Endothelial cell (in vitro differentiated cells): Measurements from ENCODE around the gene MPO. TPM values are rescaled to one million over a fixed set of nuclear protein-coding genes. Genes with fewer than 3 reads are reported as not detected.

Source experiments
- DNase-seq: peaks from one replicate; pipeline ENCODE4 v3.0.0; 2021; ENCODE audit warnings: low spot score
- H3K27ac Mint-ChIP-seq: one replicate; pipeline ENCODE4 v1.8.0; 2021; ENCODE audit warnings: mixed read lengths, inconsistent platforms; ENCODE audit not compliant: unreplicated experiment
- H3K27me3 Mint-ChIP-seq: one replicate; pipeline ENCODE4 v1.8.0; 2021; ENCODE audit warnings: mild to moderate bottlenecking, moderate library complexity, mixed read lengths, inconsistent platforms; ENCODE audit not compliant: unreplicated experiment
- H3K36me3 Mint-ChIP-seq: one replicate; pipeline ENCODE4 v1.8.0; 2021; ENCODE audit warnings: mild to moderate bottlenecking, low read depth, mixed read lengths, inconsistent platforms; ENCODE audit not compliant: unreplicated experiment
- H3K4me1 Mint-ChIP-seq: one replicate; pipeline ENCODE4 v1.8.0; 2021; ENCODE audit warnings: mild to moderate bottlenecking, mixed read lengths, inconsistent platforms; ENCODE audit not compliant: unreplicated experiment
- H3K4me3 Mint-ChIP-seq: one replicate; pipeline ENCODE4 v1.8.0; 2021; ENCODE audit warnings: mild to moderate bottlenecking, mixed read lengths, inconsistent platforms; ENCODE audit not compliant: unreplicated experiment
- H3K9me3 Mint-ChIP-seq: one replicate; pipeline ENCODE4 v1.8.0; 2021; ENCODE audit warnings: mixed read lengths, inconsistent platforms; ENCODE audit not compliant: unreplicated experiment
- total RNA-seq: library from RNA; stranded (reverse); fragmentation: NEBNext Ultra II Directional; extraction: Animal tissue kit (Norgen Biotek cat#: 25700); gene quantifications from one replicate; pipeline ENCODE4 v1.2.1, GENCODE V29; 2021; ENCODE audit not compliant: unreplicated experiment
- TF ChIP-seq, protein P1 (sequence below): fragments of 200-600 bp; sonication (generic); IDR thresholded peaks from one replicate; pipeline ENCODE4 v1.5.0; 2021; ENCODE audit warnings: antibody characterized with exemption; ENCODE audit not compliant: unreplicated experiment

MPO gene
- total RNA-seq, 1 donor from 2014 or later: not detected

DNA sequence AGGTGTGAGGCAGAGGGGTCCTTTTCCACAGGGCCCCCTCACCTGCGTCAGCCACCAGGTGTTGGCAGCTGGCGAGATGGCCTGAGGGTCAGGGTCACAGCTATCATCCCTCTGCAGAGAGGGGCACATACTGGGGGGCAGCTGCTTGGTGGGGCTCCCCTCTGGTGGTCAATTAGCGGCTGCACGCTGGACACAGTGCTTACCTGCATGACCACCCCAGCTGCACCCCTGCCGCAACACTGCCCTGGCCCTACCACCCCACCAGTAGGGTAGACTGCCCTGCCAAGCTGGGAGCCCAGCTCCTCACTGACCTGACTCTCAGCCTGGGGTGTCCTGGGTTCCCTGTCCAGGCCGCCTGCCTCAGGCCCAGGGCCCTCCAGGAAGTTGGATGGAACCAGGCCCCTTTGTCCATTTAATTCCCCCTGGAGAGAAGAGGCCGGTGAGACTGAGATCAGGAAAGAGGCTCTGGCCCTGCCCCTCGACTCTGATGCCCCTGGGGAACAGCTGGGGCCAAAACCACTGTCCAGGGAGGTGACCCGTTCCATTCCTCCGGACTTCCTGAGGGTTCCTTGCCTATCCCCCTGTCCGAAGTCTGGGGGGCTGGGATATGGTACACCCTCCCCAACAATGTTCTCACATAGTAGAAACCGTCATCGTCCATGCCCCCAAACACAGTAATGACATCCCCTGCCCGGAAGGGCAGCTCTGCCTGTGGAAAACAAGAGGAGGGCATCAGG lies 24.2 kb upstream of the MPO start:
- Mint-ChIP-seq H3K27ac (no peak overlapping the region), H3K27me3 (peaks cover 15% of the 10 kb centered on the region), H3K4me1 (no peaks in the 10 kb centered on the region), H3K4me3 (no peak overlapping the region), H3K9me3 (no peaks in the 10 kb centered on the region), H3K36me3 (peaks cover 4% of the 10 kb centered on the region)
- no peak for DNase-seq
- TF ChIP-seq, protein P1, sequence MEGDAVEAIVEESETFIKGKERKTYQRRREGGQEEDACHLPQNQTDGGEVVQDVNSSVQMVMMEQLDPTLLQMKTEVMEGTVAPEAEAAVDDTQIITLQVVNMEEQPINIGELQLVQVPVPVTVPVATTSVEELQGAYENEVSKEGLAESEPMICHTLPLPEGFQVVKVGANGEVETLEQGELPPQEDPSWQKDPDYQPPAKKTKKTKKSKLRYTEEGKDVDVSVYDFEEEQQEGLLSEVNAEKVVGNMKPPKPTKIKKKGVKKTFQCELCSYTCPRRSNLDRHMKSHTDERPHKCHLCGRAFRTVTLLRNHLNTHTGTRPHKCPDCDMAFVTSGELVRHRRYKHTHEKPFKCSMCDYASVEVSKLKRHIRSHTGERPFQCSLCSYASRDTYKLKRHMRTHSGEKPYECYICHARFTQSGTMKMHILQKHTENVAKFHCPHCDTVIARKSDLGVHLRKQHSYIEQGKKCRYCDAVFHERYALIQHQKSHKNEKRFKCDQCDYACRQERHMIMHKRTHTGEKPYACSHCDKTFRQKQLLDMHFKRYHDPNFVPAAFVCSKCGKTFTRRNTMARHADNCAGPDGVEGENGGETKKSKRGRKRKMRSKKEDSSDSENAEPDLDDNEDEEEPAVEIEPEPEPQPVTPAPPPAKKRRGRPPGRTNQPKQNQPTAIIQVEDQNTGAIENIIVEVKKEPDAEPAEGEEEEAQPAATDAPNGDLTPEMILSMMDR: no peak

DNA sequence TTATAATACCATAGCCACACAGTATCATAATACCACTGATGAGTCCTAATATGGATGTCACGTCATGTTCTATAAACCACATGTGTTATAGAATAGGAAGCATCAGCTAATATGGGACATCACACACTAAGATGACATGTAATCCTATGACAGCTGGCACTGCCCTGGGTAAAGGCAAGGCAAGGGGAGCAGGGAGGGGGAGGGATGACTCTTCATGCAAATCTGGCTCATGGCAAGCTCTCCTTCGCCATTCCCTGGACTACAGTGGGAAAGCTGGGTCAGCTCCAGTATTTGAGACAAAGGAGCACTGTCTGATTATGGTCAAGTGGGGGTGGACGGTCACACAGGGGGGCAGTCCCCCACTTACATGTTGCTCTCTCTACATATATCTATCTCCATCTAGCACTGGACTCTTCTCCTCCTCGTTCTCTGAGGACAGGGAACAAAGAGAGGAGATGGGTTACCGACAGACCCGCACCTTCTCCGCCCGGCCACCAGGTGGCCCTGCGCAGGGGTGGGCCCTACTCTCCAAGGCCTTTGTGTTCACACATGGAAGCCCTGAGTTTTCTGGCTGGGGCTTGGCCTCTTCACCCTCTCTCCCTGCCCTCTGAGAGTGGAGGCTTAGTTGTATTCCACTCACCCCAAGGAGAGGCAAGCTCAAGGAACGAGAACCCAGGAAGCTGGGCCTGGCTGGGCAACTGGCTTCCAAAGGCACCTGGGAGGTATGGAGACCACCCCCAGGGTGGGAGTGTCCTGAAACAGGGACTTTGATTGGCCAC lies 23.4 kb upstream of the MPO start:
- Mint-ChIP-seq H3K27me3 (peaks cover 13% of the 10 kb centered on the region), H3K27ac (peak overlapping the region; percentile 30), H3K9me3 (no peaks in the 10 kb centered on the region), H3K4me1 (no peaks in the 10 kb centered on the region), H3K4me3 (no peak overlapping the region), H3K36me3 (peaks cover 4% of the 10 kb centered on the region)
- DNase-seq: peak; percentile 69
- TF ChIP-seq, protein P1: peak; percentile 94

DNA sequence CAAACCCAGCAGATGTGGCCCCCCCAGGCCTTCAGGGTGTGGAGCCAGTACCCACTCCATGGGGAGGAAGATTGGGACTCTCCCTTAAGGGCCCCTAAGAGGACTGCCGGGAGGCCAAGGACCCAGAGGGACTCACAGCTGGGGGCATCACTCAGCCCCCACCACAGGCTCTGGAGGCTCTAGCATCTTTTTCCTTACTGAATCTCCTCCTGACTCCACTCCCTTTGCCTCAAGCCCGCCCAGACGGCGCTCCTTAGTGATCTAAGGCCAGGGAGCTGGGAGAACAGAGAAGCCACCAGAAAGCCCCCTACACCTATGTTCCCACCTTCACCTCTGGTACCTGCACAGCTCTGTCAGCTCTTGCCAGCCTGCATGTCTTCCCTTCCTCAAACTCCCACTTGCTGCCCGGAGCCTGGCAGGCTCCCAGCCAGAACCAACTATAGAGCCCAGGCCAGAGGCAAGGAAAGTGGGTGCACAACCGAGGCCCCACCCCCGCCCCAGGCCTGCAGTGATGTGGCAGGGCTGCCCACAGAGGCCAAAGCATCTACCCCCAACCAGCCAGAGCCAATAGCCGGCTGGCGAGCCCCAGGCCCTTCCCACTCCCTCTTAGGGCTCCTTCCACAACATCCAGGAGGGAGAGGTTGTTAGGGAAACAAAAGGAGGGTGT lies 22.3 kb upstream of the MPO start:
- no peak for DNase-seq
- H3K9me3 Mint-ChIP-seq: no peaks in the 10 kb centered on the region
- H3K27ac Mint-ChIP-seq: no peak overlapping the region

DNA sequence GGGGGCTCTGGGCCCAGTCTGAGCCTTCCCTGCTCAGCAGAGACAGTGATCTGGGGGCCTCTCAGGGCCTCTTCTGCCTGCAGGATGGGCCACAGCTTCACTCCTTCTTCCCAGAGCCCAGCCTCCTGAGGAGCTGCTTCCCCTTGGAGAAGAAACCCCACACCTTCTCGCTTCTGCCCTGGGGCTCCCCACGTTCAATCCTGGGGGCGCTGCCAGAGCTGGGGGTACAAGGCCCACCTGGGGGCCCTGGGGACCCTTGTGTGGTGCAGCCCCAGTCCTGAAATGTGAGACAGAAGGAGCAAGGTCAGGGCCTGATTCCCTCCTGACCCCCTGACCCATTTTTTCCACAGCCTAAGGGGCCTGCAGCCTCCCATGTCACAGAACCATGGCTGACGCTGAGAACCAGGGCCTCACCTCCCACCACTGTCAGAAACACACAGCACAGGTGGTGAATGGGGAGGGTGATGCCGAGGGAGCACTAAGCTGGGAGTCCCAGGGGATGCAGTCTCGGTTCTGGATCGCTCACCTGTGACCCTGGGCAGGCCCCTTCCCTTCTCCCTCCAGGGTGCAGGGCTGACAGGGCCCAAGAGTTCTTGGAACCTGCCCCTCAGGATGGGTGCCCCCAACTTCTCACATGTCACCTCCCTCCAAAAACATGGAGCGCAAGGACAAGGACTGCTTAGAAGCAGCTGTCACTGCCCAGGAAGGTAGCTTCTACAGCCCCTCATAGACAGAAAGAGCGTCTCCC lies 21.6 kb upstream of the MPO start:
- Mint-ChIP-seq H3K4me1 (no peaks in the 10 kb centered on the region), H3K27ac (no peak overlapping the region), H3K9me3 (no peaks in the 10 kb centered on the region), H3K36me3 (peaks cover 4% of the 10 kb centered on the region), H3K27me3 (peaks cover 11% of the 10 kb centered on the region), H3K4me3 (no peak overlapping the region)
- TF ChIP-seq, protein P1: no peak
- no peak for DNase-seq

More for the DNA sequence above, 22.3 kb upstream of the MPO start:
- Mint-ChIP-seq H3K36me3 (peaks cover 4% of the 10 kb centered on the region), H3K27me3 (peaks cover 12% of the 10 kb centered on the region), H3K4me1 (no peaks in the 10 kb centered on the region), H3K4me3 (no peak overlapping the region)
- TF ChIP-seq, protein P1: no peak
